Left hindlimb (tissue), 1 donor: ENCODE measurements around the gene ARHGAP31.
"Not testable (repeated sequence)": the region's sequence is repeated elsewhere in the genome, so short reads cannot be mapped to it uniquely, and the experiment has no call there.

ENCODE experiments used
- DNase-seq: peaks from one replicate; pipeline ENCODE4 v3.0.0-alpha.2; 2018

ARHGAP31 gene

DNA sequence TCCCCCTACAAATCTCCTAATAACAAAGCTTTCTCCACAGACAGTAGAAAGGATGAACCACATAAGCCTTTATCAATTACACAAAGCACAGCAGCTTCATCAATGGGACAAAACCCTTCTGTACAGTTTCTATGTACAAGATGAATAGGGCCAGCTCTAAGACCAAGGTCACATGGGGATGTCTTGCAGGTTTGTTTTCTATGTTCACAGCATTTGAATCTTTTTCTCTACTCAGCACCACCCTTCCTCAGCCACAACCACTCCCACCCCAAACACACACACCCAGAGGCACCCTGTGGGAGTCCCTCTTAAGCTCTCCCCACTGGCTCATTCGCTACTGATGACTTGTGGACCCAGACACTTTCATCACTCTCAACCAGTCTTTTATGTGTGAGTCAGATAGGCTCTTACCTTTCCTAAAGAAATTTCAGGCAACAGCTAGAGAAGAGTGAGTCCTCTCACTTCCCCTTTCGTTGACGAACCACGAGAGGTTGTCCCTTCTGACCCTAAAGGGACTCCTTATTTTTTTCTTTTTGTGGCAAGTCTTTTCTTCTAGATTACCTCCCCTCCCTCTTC, 57.9 kb downstream of the ARHGAP31 start:
- DNase-seq: no peak

- no peak for DNase-seq
Observed at GRCh38 chr3:119352863-119353527, 58.8 kb downstream of the ARHGAP31 start.

DNA sequence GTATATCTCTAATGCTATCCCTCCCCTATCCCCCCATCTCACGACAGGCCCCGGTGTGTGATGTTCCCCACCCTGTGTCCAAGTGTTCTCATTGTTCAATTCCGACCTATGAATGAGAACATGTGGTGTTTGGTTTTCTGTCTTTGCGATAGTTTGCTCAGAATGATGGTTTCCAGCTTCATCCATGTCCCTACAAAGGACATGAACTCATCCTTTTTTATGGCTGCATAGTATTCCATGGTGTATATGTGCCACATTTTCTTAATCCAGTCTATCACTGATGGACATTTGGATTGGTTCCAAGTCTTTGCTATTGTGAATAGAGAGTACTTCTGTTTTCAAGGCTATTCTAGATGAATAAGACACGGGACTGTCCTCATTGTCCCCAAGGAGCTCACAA, 61.4 kb downstream of the ARHGAP31 start:
- DNase-seq: not testable (repeated sequence)

DNA sequence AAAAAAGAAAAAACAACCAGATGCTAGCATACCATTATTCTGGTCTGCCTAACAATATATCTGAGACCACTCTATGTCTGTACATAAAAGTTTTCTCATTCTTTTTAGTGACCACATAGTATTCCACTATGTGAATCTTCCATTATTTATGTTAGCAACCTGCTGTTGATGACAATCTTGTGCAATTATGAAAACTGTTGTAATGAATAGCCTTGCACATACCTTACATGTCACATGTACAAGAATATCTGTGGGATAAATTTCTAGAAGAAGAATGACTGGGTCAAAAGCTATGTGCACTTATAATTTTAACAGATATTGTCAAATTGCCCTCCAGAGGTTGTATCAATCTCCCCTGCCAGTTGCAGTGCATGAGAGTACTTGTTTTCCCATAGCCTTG, 62.5 kb downstream of the ARHGAP31 start:
- DNase-seq: no peak

DNA sequence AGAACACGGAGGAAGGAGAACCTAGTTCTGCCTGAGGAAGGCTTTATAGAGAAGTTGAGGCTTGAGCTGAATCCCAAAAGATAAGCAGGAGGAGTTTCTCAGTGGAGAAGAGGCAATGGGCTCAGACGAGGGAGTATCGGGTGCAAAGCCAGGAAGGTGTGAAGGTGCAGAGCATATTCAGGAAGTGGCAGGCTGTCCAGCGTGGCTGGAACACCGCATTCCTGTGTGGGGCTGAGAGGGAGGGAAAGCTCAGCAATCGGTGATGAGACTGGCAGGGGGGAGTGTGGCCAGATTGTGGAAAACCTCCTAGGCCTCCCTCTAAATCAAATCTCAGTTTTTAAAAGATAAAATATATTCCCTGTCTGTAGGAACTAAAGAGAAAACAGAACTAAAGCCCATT, 63.0 kb downstream of the ARHGAP31 start:
- no peak for DNase-seq

DNA sequence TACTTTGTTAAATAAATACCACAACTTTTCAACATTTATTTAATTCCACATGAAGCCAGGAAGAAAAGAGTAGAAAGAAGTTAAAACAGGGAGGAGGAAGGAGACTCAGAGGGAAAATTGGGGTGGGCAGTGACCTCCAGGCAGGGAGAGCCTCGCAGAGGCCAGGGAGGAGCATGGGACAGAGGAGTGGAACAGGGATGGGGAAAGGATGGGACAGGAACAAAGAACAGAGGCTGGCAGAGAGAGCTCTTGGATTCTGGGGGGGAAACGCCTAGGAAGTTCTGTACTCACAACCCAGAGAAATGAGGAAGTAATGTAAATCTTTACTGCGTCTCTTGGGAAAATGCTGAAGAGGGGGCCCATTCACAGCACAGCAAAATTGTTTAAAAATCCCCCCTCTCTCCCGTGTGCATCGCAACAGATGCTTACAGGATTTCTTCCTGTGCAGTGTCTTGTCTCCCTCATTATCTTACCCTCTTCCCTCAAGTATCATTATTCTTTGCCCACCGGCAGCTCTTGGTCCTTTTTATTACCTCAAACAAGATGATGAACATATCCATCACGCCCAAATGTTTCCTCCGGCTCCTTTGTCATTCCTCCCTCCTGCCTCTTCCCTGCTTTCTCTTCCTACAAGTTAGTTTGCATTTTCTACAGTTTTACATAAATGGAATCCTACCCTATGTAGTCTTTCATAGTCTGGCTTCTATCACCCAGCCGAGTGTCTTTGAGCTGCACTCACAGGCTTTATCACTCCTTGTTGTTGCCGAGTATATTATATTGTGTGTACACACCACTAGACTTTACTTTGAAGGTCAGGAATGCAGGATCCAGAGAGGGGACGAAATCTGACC, 65.5 kb downstream of the ARHGAP31 start:
- no peak for DNase-seq

DNA sequence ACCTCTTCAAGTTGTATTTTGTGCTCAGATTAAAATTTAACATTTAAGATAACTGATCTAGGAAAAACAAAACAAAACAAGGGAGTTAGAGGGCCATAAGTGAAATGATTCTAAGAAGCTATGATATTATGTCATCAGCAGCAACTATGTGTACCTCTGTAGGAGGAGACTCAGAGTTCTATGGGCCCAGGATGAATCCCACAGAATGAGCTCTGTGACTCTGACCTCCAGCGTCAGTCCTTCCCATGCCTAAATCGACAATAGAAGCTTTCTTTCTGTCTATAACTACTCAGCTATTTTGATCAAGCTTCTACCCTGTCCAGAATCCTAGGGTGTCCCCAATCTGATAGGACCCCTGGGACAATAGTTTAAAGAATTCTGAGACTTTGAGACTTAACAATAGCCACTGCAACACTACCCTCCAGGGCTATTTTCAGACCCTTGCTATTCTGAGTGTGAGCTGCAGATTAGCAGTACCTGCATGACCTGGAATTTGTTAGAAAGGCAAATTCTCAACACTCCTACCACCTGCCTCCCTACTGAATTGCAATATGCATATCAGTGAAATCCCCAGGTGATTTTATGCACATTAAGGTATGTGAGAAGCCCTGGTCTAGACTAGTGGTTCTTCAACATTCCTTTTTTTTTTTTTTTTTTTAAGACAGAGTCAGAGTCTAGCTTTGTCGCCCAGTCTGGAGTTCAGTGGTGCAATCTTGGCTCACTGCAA, 66.7 kb downstream of the ARHGAP31 start:
- DNase-seq: no peak

DNA sequence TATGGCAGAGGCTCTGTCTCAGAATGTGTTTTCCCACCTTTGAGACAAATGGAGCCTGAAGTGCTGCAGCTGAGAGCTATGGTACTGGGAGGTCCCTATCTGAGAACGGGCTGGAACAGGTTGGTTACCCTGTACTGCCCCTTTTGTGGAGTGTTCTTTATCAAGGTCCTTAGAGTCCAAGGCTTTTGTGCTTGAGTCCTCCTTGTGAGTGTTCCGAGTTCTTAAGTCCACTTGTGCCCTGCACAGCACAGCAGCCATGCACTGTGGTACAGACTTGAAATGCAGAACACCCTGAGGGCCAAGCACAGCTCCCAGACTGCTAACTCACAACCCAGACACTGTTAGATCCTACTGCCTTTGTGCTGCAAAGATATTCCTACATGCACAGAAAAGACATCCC, 67.8 kb downstream of the ARHGAP31 start:
- DNase-seq: no peak

DNA sequence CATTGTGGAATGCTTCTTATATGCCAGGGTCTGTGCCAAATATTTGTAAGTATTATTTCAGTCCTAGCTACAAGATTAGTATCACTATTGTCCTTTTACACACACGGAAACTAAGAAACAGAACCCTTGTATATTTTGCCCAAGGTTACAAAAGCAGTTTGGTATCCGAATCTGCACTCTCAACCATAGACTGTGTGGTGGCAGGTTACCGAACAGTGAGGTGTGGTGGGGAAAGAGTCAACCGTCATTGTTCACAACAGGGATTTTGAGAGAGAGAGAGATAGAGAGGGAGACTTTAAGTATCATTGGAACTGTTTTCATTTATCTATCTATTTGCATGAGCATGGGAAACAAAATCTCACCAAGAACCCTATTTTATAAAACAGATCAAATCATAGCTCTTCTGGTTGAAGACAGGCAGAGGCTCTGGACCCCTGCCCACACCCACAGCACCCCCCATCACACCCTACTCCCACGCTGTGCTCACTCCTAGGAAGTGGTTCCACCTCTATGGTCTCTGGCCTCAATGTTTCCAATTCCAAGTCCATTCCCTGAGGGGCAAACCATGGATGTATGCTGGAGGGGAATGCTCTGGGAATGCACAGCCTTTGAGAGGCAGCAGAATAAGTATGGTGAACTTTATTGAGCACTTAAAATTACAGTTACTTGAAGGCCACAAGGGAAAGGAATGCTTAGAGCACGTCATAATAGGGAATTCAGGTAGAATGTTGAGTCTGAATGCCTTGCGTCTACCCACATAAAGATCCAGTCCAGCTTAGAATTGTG, 69.0 kb downstream of the ARHGAP31 start:
- no peak for DNase-seq

- DNase-seq: no peak
Observed at GRCh38 chr3:119364401-119364800, 70.2 kb downstream of the ARHGAP31 start.

DNA sequence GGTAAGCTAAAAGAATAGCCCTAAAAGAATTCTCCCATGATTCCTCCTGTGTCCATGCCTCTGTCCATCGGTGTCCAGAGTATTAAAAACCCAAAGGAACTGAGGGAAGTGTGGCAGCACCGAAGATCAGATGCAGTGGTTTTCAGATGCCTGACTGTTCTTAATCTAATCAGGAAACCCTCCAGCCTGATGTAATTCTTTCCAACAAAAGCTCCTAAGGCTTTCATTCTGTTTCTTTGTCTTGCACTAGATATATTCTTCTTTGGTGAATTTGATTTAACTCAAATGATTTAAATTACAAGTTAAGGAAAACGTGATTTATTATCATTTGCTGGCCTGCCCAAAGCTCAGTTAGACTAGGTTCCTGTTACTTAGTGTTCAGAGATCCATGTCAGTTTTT, 71.2 kb downstream of the ARHGAP31 start:
- no peak for DNase-seq

DNA sequence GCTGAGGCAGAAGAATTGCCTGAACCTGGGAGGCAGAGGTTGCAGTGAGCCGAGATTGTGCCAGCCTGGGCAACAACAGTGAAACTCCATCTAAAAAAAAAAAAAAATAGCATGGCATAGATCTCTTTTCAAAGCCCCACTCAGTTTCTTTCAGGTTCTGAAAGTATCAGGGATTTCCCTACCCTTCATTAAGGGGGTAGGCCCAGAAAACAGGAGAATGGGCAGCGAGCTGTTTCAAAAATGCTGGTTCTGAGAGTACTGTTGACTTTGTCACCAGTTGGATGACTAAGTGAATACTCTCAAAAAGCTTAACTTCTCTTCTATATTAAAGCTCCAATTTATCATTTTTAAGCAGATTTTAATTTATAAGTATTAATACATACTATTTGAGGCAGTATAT, 72.8 kb downstream of the ARHGAP31 start:
- DNase-seq: no peak

DNA sequence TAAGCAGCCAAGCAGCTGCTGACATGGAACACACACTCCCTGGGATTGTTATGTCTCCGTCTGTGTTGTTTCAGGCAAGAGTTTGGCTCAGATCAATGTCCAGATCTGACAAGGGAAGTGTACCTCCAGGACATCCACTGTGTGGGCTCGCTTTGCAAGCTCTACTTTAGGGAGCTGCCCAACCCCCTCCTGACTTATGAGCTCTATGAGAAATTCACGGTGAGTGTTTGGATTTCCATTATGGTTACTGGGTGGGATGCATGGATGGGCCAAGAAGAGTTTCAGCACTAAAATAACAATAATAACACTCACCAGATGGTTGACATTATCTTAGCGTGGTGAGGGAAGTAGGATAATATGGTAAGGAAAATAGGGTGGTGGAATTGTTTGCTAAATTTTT, 74.1 kb downstream of the ARHGAP31 start:
- no peak for DNase-seq

DNA sequence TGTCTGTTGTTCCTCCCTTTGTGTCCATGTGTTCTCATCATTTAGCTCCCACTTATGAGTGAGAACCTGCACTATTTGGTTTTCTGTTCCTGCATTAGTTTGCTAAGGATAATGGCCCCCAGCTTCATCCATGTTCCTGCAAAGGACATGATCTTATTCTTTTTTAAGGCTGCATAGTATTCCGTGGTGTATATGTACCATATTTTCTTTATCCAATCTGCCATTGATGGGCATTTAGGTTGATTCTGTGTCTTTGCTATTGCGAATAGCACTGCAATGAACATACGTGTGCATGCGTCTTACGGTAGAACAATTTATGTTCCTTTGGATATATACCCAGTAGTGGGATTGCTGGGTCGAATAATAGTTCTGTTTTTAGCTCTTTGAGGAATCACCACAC, 77.6 kb downstream of the ARHGAP31 start:
- not testable (repeated sequence) for DNase-seq

DNA sequence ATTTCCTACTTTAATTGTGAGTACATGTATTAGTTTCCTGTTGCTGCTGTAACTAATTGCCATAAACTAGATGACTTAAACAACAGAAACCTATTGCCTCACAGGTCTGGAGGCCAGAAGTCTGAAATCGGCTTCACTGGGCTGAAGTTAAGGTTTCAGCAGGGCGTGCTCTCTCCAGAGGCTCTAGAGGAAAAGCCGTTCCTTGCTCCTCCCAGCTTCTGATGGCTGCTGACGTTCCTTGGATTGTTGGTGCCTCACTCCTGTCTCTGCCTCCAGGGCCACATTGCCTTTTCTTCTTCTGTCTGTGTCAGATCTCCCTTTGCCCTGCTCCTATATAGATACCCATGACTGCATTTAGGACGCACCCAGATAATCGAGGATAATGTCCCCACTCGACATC, 80.9 kb downstream of the ARHGAP31 start:
- no peak for DNase-seq

DNA sequence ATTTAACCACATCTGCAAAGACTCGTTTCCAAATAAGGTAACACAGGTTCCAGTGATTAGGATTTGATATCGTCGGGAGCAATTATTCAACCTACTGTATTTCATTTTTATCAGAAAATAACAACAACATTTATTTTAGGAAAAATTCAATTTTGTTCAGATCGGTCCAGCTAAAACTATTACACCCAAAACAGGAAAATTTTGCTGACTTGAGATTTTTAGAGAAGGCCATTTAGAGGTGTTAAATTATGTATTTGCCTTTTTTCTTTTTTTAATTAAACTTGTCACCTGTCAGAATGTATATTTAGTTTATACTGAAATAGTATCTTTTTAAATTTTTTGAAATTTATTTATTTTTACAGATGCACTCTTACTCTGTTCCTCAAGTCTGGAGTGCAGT, 81.3 kb downstream of the ARHGAP31 start:
- DNase-seq: no peak

- no peak for DNase-seq
Observed at GRCh38 chr3:119376758-119377157, 82.6 kb downstream of the ARHGAP31 start.

DNA sequence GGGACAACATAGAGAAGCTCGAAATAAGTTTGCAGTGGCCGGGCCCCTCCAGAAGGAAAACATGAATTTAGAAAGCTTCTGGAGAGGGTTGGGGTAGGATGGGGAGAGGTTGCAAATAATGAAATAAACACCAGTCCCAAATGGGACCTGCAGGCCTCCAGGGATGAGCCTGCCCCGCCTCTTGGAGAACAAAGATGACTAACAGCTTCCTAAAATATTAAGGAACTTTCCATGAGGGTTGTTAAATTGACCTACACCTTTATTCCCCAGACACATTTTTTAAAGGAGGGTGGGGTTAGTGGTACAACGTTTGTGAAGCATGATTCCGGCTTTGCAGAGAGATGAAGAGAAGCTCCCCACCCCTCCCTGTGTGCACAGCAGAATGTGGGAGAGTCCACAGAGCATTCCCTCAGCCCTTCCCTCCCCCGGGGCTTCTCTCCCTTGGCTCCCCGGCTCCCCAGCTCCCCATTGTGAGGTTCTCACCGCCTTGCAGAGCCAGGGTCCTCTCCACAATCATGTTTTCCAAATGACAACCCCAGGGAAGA, 84.1 kb downstream of the ARHGAP31 start:
- DNase-seq: no peak

- DNase-seq: no peak
Observed at GRCh38 chr3:119380697-119381096, 86.5 kb downstream of the ARHGAP31 start.

GRCh38 chr3:119382134-119382533, 88.0 kb downstream of the ARHGAP31 start:
- no peak for DNase-seq

DNA sequence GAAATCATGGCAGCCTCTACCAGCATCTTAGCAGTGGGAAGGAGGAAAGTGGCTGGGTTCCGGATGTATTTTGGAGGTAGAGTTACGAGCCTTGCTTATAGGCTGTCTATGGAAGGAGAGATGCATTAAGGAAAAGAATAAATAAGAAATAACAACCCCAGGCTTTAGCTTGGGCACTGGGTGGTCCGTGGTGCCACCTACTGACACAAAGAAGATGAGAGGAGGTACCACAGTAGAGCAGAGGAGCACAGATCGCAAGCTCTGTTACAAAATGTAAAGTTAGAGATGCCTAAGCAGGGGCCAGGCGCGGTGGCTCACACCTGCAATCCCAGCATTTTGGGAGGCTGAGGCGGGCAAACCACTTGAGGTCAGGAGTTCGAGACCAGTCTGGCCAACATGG, 94.4 kb downstream of the ARHGAP31 start:
- DNase-seq: no peak

GRCh38 chr3:119395923-119396358, 101.8 kb downstream of the ARHGAP31 start:
- DNase-seq: no peak
